HG03558 (cell line): ENCODE data around the gene HNRNPDL.
"Not testable (repeated sequence)": the region's sequence is repeated elsewhere in the genome, so short reads cannot be mapped to it uniquely, and the experiment has no call there.

ENCODE experiments used
- ATAC-seq: cut with Tn5 transposase; IDR thresholded peaks from one replicate; pipeline ENCODE4 v1.9.1; 2021; ENCODE audit warnings: moderate number of reproducible peaks; ENCODE audit not compliant: unreplicated experiment; ENCODE audit errors: extremely low read depth

Gene HNRNPDL

GRCh38 chr4:82434949-82435348, 4.7 kb upstream of the HNRNPDL start:
- ATAC-seq, result no peak

GRCh38 chr4:82433791-82434190, 3.5 kb upstream of the HNRNPDL start:
- no peak for ATAC-seq

GRCh38 chr4:82432596-82432995, 2.3 kb upstream of the HNRNPDL start:
- no peak for ATAC-seq

GRCh38 chr4:82431831-82432230, 1.6 kb upstream of the HNRNPDL start:
- ATAC-seq, result no peak

- no peak for ATAC-seq
Observed at GRCh38 chr4:82430964-82431745, 893 bp upstream of the HNRNPDL start.

GRCh38 chr4:82429728-82430192, 502 bp downstream of the HNRNPDL start:
- peak; percentile 9 for ATAC-seq

GRCh38 chr4:82428969-82429727, 1.1 kb downstream of the HNRNPDL start:
- ATAC-seq, result peak; percentile 30

- no peak for ATAC-seq
Observed at GRCh38 chr4:82428526-82428968, 1.7 kb downstream of the HNRNPDL start.

GRCh38 chr4:82425478-82425877, 4.8 kb downstream of the HNRNPDL start:
- ATAC-seq, result no peak

- no peak for ATAC-seq
Observed at GRCh38 chr4:82423245-82424054, 6.8 kb downstream of the HNRNPDL start.

GRCh38 chr4:82422616-82423015, 7.6 kb downstream of the HNRNPDL start:
- no peak for ATAC-seq

GRCh38 chr4:82421796-82422560, 8.3 kb downstream of the HNRNPDL start:
- no peak for ATAC-seq

- no peak for ATAC-seq
Observed at GRCh38 chr4:82419451-82419850, 10.8 kb downstream of the HNRNPDL start.

GRCh38 chr4:82415922-82416365, 14.3 kb downstream of the HNRNPDL start:
- no peak for ATAC-seq

GRCh38 chr4:82415061-82415460, 15.2 kb downstream of the HNRNPDL start:
- not testable (repeated sequence) for ATAC-seq

- no peak for ATAC-seq
Observed at GRCh38 chr4:82403725-82404124, 26.5 kb downstream of the HNRNPDL start.

- no peak for ATAC-seq
Observed at GRCh38 chr4:82402196-82402775, 28.0 kb downstream of the HNRNPDL start.

GRCh38 chr4:82401600-82401999, 28.7 kb downstream of the HNRNPDL start:
- ATAC-seq, result no peak

- ATAC-seq, result no peak
Observed at GRCh38 chr4:82398263-82398662, 32.0 kb downstream of the HNRNPDL start.
